Gastrocnemius medialis (tissue), 4 donors: ENCODE results near the gene IP6K3.

Experiments
- POLR2A ChIP-seq, 2 donors: fragments of 450-650 bp; IDR thresholded peaks; one replicate each; pipeline ENCODE4 v1.6.1; 2017; ENCODE audit warnings: antibody characterized with exemption in 2 of 2, mild to moderate bottlenecking in 2 of 2, moderate library complexity in 2 of 2
- TF ChIP-seq, protein P1 (sequence below), 5 experiments: fragments of 450-650 bp in 3 of 5; fragments of 200-600 bp in 2 of 5; sonication (generic) in 2 of 5; IDR thresholded peaks in 4 of 5; conservative IDR thresholded peaks in 1 of 5; 1 replicate in 4 of 5; 2 replicates in 1 of 5; pipeline ENCODE4 v1.5.1; 2016 to 2019; ENCODE audit warnings: antibody characterized with exemption in 5 of 5, mild to moderate bottlenecking in 3 of 5, moderate library complexity in 3 of 5

DNA sequence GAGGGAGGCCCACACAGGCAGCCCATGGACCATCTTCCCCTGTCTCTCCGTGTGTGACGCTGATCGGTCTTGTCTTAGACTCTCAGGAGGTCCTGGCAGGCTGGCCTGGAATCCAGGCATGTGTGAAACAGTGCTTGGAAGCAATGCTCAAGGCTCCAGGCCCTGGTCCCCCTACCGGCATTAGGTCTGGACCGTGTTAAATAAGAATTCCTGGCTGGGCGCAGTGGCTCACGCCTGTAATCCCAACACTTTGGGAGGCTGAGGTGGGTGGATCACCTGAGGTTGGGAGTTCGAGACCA lies 13.0 kb downstream of the IP6K3 start:
- TF ChIP-seq, protein P1, sequence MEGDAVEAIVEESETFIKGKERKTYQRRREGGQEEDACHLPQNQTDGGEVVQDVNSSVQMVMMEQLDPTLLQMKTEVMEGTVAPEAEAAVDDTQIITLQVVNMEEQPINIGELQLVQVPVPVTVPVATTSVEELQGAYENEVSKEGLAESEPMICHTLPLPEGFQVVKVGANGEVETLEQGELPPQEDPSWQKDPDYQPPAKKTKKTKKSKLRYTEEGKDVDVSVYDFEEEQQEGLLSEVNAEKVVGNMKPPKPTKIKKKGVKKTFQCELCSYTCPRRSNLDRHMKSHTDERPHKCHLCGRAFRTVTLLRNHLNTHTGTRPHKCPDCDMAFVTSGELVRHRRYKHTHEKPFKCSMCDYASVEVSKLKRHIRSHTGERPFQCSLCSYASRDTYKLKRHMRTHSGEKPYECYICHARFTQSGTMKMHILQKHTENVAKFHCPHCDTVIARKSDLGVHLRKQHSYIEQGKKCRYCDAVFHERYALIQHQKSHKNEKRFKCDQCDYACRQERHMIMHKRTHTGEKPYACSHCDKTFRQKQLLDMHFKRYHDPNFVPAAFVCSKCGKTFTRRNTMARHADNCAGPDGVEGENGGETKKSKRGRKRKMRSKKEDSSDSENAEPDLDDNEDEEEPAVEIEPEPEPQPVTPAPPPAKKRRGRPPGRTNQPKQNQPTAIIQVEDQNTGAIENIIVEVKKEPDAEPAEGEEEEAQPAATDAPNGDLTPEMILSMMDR (IDR thresholded peaks at IDR 0.05 in 4 of 5, conservative IDR thresholded peaks at IDR 0.05 in 1 of 5): no peak
- no peak for TF ChIP-seq POLR2A (IDR thresholded peaks at IDR 0.05)
